ENCODE results near the gene LRMDA.

- TF ChIP-seq EZH2 (IDR thresholded peaks at IDR 0.05; ENCODE audit: low read length, unreplicated experiment) (no peak), CTCF (conservative IDR thresholded peaks at IDR 0.05; ENCODE audit: low read depth, low read length) (no peak), EZH2phosphoT487 (IDR thresholded peaks at IDR 0.05; ENCODE audit: borderline replicate concordance, low read length) (no peak)
Observed at GRCh38 chr10:75995720-75996119, 564.3 kb downstream of the LRMDA start.
